ENCODE measurements around the gene CCR3.

CCR3 gene

DNA sequence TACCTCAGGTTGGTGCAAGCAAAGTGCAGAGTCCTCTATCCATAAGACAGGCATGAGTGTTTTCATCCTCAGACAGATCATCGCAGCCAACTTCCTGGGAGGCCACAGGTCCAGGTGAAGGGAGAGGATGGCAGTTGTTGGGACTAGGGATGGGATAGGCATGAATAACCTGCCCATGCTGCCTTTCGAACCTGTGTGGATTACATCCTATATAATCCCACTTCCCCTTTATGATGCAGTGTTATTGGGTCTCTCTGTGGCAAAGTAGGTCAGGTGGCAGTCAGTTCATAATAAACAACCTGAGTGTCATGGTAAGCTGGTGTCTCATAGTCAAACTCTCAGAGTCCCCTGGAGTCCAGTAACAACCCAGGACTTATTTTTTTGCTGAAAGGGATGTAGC lies 40.4 kb downstream of the CCR3 start:
- Histone ChIP-seq H3K4me3 (replicated peaks; ENCODE audit: low read depth, low read length) (no peak overlapping the region), H3K36me3 (ENCODE audit: control insufficient read depth, insufficient read depth, low read length) (no peaks in the 10 kb centered on the region), H3K27me3 (replicated peaks; ENCODE audit: control insufficient read depth, insufficient read depth, low read length) (no peaks in the 10 kb centered on the region)
- no peak for DNase-seq (ENCODE audit: extremely low read depth, insufficient read length)
- TF ChIP-seq, protein P1, sequence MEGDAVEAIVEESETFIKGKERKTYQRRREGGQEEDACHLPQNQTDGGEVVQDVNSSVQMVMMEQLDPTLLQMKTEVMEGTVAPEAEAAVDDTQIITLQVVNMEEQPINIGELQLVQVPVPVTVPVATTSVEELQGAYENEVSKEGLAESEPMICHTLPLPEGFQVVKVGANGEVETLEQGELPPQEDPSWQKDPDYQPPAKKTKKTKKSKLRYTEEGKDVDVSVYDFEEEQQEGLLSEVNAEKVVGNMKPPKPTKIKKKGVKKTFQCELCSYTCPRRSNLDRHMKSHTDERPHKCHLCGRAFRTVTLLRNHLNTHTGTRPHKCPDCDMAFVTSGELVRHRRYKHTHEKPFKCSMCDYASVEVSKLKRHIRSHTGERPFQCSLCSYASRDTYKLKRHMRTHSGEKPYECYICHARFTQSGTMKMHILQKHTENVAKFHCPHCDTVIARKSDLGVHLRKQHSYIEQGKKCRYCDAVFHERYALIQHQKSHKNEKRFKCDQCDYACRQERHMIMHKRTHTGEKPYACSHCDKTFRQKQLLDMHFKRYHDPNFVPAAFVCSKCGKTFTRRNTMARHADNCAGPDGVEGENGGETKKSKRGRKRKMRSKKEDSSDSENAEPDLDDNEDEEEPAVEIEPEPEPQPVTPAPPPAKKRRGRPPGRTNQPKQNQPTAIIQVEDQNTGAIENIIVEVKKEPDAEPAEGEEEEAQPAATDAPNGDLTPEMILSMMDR (IDR thresholded peaks at IDR 0.05; ENCODE audit: insufficient read depth, low read length, poor library complexity, severe bottlenecking): no peak

DNA sequence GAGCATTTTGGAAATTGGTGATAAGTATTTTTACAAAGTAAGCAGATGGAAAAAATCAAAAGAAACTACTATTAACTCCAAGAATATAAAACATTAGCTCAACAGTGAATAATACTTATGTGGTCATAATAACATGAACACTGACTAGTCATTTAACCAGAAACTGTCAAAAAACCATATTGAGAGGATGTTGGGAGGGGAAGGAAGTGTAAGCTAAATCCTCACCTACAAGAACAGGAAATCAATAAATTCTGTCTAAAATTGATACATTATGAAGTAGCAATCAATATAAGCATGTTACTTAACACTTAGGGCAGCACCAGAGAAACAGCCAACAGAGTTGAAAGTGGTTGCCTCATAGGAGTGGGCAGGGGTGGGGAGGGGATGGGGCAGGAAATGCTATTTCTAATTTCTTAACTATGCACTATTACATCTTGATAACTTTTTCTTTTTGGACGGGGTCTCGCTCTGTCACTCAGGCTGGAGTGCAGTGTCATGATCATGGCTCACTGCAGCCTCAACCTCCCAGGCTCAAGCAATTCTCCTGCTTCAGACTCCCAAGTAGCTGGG lies 41.7 kb downstream of the CCR3 start:
- Histone ChIP-seq H3K36me3 (ENCODE audit: control insufficient read depth, insufficient read depth, low read length) (no peaks in the 10 kb centered on the region), H3K4me3 (replicated peaks; ENCODE audit: low read depth, low read length) (no peak overlapping the region), H3K27me3 (replicated peaks; ENCODE audit: control insufficient read depth, insufficient read depth, low read length) (no peaks in the 10 kb centered on the region)
- TF ChIP-seq, protein P1 (IDR thresholded peaks at IDR 0.05; ENCODE audit: insufficient read depth, low read length, poor library complexity, severe bottlenecking): no peak
- DNase-seq (ENCODE audit: extremely low read depth, insufficient read length): no peak

DNA sequence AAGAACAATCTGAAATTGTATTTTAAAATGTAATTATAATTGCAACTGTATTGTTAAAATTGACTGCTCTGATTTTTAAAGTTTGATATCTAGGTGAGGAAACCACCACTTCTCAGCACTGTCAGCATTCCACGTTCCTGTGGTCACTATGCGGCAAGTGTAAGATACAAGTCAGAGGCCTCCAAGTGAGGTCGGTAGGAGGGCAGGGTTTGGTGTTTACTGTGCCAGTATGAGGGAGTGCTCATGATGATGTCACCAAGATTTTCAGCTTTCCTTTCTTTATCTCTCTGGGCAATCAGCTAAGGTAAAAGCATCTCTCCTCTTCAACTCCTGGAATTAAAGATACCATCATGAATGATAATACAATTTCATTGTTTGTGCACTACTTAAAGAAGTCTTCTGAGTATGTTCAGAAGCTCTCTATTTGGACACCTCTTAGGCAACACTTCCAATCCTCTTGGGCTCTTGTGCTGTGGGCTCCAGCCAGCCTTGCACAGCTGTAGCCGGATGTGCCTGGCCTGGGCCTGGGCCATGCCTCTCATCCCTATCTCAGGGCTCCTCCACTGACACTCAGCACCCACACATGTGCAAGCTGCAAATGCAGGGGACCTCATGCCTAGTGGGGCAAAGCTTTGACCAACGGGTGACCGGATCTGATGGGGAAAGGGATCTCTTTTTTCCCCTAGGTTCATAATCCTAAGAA lies 42.9 kb downstream of the CCR3 start:
- H3K36me3 ChIP-seq (ENCODE audit: control insufficient read depth, insufficient read depth, low read length): no peaks in the 10 kb centered on the region
- no peaks in the 10 kb centered on the region for H3K27me3 ChIP-seq (replicated peaks; ENCODE audit: control insufficient read depth, insufficient read depth, low read length)
- no peak overlapping the region for H3K4me3 ChIP-seq (replicated peaks; ENCODE audit: low read depth, low read length)
- no peak for DNase-seq (ENCODE audit: extremely low read depth, insufficient read length)
- TF ChIP-seq, protein P1 (IDR thresholded peaks at IDR 0.05; ENCODE audit: insufficient read depth, low read length, poor library complexity, severe bottlenecking): no peak

DNA sequence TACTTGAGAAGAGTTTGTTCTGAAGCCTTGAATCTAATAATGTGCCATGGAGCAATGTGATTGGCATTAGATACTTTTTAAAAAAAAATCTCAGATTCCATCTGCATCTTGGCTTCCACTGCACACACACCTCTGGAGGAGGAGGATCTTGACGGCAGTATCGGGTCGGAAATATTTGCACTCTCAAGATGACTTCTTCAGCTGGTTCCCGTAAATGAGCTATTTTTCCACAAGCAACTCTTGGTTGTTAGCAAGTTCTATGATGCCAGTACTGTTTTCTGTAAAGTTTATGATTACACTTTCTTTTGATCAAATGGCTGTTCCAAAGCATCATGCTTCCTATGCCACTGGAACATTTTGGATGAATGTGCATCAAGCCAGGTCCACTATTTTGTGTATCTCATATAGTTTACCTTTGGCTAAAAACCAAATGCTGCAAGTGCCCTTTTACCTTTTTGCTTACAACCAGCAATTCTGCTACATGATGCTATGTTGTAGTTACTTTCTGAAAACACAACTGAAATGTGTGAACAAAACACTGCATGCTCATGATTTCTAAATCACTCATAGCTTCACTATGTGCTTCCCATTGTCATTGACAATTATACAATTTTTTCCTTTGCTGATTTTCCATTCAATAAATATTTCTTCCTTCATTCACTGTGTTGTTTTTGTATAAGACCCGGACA lies 43.8 kb downstream of the CCR3 start:
- H3K4me3 ChIP-seq (replicated peaks; ENCODE audit: low read depth, low read length): no peak overlapping the region
- H3K27me3 ChIP-seq (replicated peaks; ENCODE audit: control insufficient read depth, insufficient read depth, low read length): no peaks in the 10 kb centered on the region
- no peak for DNase-seq (ENCODE audit: extremely low read depth, insufficient read length)
- TF ChIP-seq, protein P1 (IDR thresholded peaks at IDR 0.05; ENCODE audit: insufficient read depth, low read length, poor library complexity, severe bottlenecking): no peak
- H3K36me3 ChIP-seq (ENCODE audit: control insufficient read depth, insufficient read depth, low read length): no peaks in the 10 kb centered on the region

DNA sequence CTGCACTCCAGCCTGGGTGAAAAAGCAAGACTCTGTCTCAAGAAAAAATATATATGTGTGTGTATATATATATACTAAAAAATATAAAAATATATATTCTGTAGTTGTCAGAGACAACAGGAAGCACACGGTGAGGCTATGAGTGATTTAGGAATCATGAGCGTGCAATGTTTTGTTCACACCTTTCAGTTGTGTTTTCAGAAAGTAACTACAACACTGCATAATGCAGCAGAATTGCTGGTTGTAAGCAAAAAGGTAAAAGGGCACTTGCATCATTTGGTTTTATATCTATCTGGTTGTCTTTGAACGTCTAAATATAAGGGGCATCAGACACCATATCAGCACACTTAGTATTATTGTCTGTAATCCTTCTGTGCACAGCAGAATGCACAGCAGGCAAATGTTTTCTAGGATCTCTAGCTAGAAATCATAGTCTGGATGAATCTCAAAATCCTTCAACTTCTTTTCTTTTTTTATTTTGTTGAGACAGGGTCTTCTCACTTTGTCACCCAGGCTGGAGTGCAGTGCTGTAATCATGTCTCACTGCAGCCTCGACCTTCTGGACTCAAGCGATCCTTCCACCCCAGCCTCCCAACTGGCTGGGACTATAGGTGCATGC lies 44.8 kb downstream of the CCR3 start:
- Histone ChIP-seq H3K27me3 (replicated peaks; ENCODE audit: control insufficient read depth, insufficient read depth, low read length) (no peaks in the 10 kb centered on the region), H3K4me3 (replicated peaks; ENCODE audit: low read depth, low read length) (no peak overlapping the region), H3K36me3 (ENCODE audit: control insufficient read depth, insufficient read depth, low read length) (no peaks in the 10 kb centered on the region)
- DNase-seq (ENCODE audit: extremely low read depth, insufficient read length): no peak
- TF ChIP-seq, protein P1 (IDR thresholded peaks at IDR 0.05; ENCODE audit: insufficient read depth, low read length, poor library complexity, severe bottlenecking): no peak

All from GM06990 (cell line).